ENCODE measurements around the gene PKNOX2.

PKNOX2 gene

GRCh38 chr11:125317416-125317815 is 152.9 kb downstream of the PKNOX2 start:
- DNase-seq = no peak

- DNase-seq = no peak
Observed at GRCh38 chr11:125319649-125320048, 155.1 kb downstream of the PKNOX2 start.

GRCh38 chr11:125320347-125321076 is 156.0 kb downstream of the PKNOX2 start:
- DNase-seq = no peak

- DNase-seq = no peak
Observed at GRCh38 chr11:125322289-125322688, 157.7 kb downstream of the PKNOX2 start.

GRCh38 chr11:125325196-125325595 is 160.6 kb downstream of the PKNOX2 start:
- no peak for DNase-seq

GRCh38 chr11:125326126-125326525 is 161.6 kb downstream of the PKNOX2 start:
- DNase-seq = no peak

- DNase-seq = no peak
Observed at GRCh38 chr11:125327518-125328224, 163.1 kb downstream of the PKNOX2 start.

GRCh38 chr11:125328225-125328580 is 163.7 kb downstream of the PKNOX2 start:
- DNase-seq = no peak

- no peak for DNase-seq
Observed at GRCh38 chr11:125329786-125330185, 165.2 kb downstream of the PKNOX2 start.

GRCh38 chr11:125330462-125331325 is 166.1 kb downstream of the PKNOX2 start:
- no peak for DNase-seq

- no peak for DNase-seq
Observed at GRCh38 chr11:125331357-125332035, 166.9 kb downstream of the PKNOX2 start.

- no peak for DNase-seq
Observed at GRCh38 chr11:125332821-125333220, 168.3 kb downstream of the PKNOX2 start.

- no peak for DNase-seq
Observed at GRCh38 chr11:125333354-125334073, 169.0 kb downstream of the PKNOX2 start.

- DNase-seq = no peak
Observed at GRCh38 chr11:125335106-125335505, 170.6 kb downstream of the PKNOX2 start.

GRCh38 chr11:125337836-125338834 is 173.6 kb downstream of the PKNOX2 start:
- DNase-seq = no peak

GRCh38 chr11:125338886-125339811 is 174.6 kb downstream of the PKNOX2 start:
- DNase-seq = no peak

GRCh38 chr11:125341676-125342075 is 177.1 kb downstream of the PKNOX2 start:
- no peak for DNase-seq

- DNase-seq = no peak
Observed at GRCh38 chr11:125342281-125342930, 177.9 kb downstream of the PKNOX2 start.

- DNase-seq = no peak
Observed at GRCh38 chr11:125343086-125343717, 178.7 kb downstream of the PKNOX2 start.

Measured in NCI-H510A treated with DMSO at 0.1 percent for 48 hours (cell line).